Activated T-helper 17 cell treated with anti-CD3 and anti-CD28 coated beads, Interleukin-2, amount 50 U/mL, for 72 hours (primary cell): ENCODE data around the gene SMYD1. TPM values are rescaled to one million over a fixed set of nuclear protein-coding genes. Genes with fewer than 3 reads are reported as not detected.

Source experiments
- ATAC-seq: fragments of 150-1000 bp; cut with Tn5 transposase; replicated peaks from 2 replicates; pipeline ENCODE4 v1.10.0; 2021; ENCODE audit warnings: mild to moderate bottlenecking, moderate library complexity
- H3K27ac Mint-ChIP-seq: one replicate; pipeline ENCODE4 v1.8.0; 2022; ENCODE audit warnings: mixed read lengths
- H3K27me3 Mint-ChIP-seq: one replicate; pipeline ENCODE4 v1.8.0; 2022; ENCODE audit warnings: mixed read lengths
- H3K36me3 Mint-ChIP-seq: one replicate; pipeline ENCODE4 v1.8.0; 2022; ENCODE audit warnings: low read depth, mild to moderate bottlenecking, mixed read lengths
- H3K4me1 Mint-ChIP-seq: one replicate; pipeline ENCODE4 v1.8.0; 2022; ENCODE audit warnings: mixed read lengths
- H3K4me3 Mint-ChIP-seq: one replicate; pipeline ENCODE4 v1.8.0; 2022; ENCODE audit warnings: mild to moderate bottlenecking, mixed read lengths
- H3K9me3 Mint-ChIP-seq: one replicate; pipeline ENCODE4 v1.8.0; 2022; ENCODE audit warnings: mixed read lengths
- total RNA-seq, 2 donors: library from RNA; stranded (reverse); gene quantifications; one replicate each; pipeline ENCODE4 v1.2.3, GENCODE V29; 2022

The SMYD1 gene
- total RNA-seq, 2 donors from 2014 or later = not detected

- H3K4me3 Mint-ChIP-seq = no peak overlapping the region
- H3K27ac Mint-ChIP-seq = peak overlapping the region; percentile 16
- peaks cover 37% of the 10 kb centered on the region for H3K36me3 Mint-ChIP-seq
- no peaks in the 10 kb centered on the region for H3K27me3 Mint-ChIP-seq
- peaks cover 25% of the 10 kb centered on the region for H3K4me1 Mint-ChIP-seq
- no peak for ATAC-seq
- H3K9me3 Mint-ChIP-seq = no peaks in the 10 kb centered on the region
These were observed 19.1 kb upstream of the SMYD1 start for GRCh38 chr2:88048541-88048940.

GRCh38 chr2:88049622-88050021, 18.0 kb upstream of the SMYD1 start:
- H3K4me3 Mint-ChIP-seq = no peak overlapping the region
- H3K27ac Mint-ChIP-seq = no peak overlapping the region
- peaks cover 47% of the 10 kb centered on the region for H3K36me3 Mint-ChIP-seq
- H3K9me3 Mint-ChIP-seq = no peaks in the 10 kb centered on the region
- peaks cover 30% of the 10 kb centered on the region for H3K4me1 Mint-ChIP-seq
- no peak for ATAC-seq
- no peaks in the 10 kb centered on the region for H3K27me3 Mint-ChIP-seq

- Mint-ChIP-seq H3K9me3 (no peaks in the 10 kb centered on the region), H3K27me3 (no peaks in the 10 kb centered on the region), H3K36me3 (peaks cover 63% of the 10 kb centered on the region), H3K4me3 (no peak overlapping the region), H3K4me1 (peaks cover 31% of the 10 kb centered on the region), H3K27ac (no peak overlapping the region)
- no peak for ATAC-seq
These were observed 15.8 kb upstream of the SMYD1 start for GRCh38 chr2:88051792-88052191.

- no peaks in the 10 kb centered on the region for H3K27me3 Mint-ChIP-seq
- peak overlapping the region; percentile 99 for H3K27ac Mint-ChIP-seq
- peaks cover 63% of the 10 kb centered on the region for H3K36me3 Mint-ChIP-seq
- no peak for ATAC-seq
- no peaks in the 10 kb centered on the region for H3K9me3 Mint-ChIP-seq
- H3K4me1 Mint-ChIP-seq = peaks cover 37% of the 10 kb centered on the region
- peak overlapping the region; percentile 97 for H3K4me3 Mint-ChIP-seq
These were observed 14.3 kb upstream of the SMYD1 start for GRCh38 chr2:88053296-88053695.

GRCh38 chr2:88053934-88054781, 13.5 kb upstream of the SMYD1 start:
- Mint-ChIP-seq H3K27ac (peak overlapping the region; percentile 99), H3K9me3 (no peaks in the 10 kb centered on the region), H3K4me1 (peaks cover 37% of the 10 kb centered on the region), H3K4me3 (peak overlapping the region; percentile 97), H3K27me3 (no peaks in the 10 kb centered on the region), H3K36me3 (peaks cover 63% of the 10 kb centered on the region)
- no peak for ATAC-seq

GRCh38 chr2:88054782-88055370, 12.7 kb upstream of the SMYD1 start:
- Mint-ChIP-seq H3K4me1 (peaks cover 34% of the 10 kb centered on the region), H3K27me3 (no peaks in the 10 kb centered on the region), H3K4me3 (peak overlapping the region; percentile 97), H3K9me3 (no peaks in the 10 kb centered on the region), H3K27ac (peak overlapping the region; percentile 99), H3K36me3 (peaks cover 58% of the 10 kb centered on the region)
- ATAC-seq = no peak

GRCh38 chr2:88055371-88056128, 12.1 kb upstream of the SMYD1 start, which contains the start of gene KRCC1:
Gene KRCC1, minus strand, starts transcription at chr2:88055783. Its CDS starts 27,220 bp downstream, at chr2:88028563.
- peak; percentile 96 for ATAC-seq
- Mint-ChIP-seq H3K9me3 (no peaks in the 10 kb centered on the region), H3K36me3 (peaks cover 53% of the 10 kb centered on the region), H3K4me3 (peak within 1 kb of the TSS; percentile 97), H3K27ac (peak within 1 kb of the TSS; percentile 99), H3K4me1 (peaks cover 31% of the 10 kb centered on the region), H3K27me3 (no peaks in the 10 kb centered on the region)

GRCh38 chr2:88057437-88057844, 10.2 kb upstream of the SMYD1 start:
- no peak for ATAC-seq
- peak overlapping the region; percentile 97 for H3K4me3 Mint-ChIP-seq
- peaks cover 38% of the 10 kb centered on the region for H3K36me3 Mint-ChIP-seq
- no peaks in the 10 kb centered on the region for H3K9me3 Mint-ChIP-seq
- H3K27me3 Mint-ChIP-seq = no peaks in the 10 kb centered on the region
- peak overlapping the region; percentile 18 for H3K27ac Mint-ChIP-seq
- peaks cover 26% of the 10 kb centered on the region for H3K4me1 Mint-ChIP-seq

- ATAC-seq = no peak
- peaks cover 30% of the 10 kb centered on the region for H3K36me3 Mint-ChIP-seq
- no peaks in the 10 kb centered on the region for H3K9me3 Mint-ChIP-seq
- no peaks in the 10 kb centered on the region for H3K27me3 Mint-ChIP-seq
- H3K4me1 Mint-ChIP-seq = peaks cover 20% of the 10 kb centered on the region
- H3K4me3 Mint-ChIP-seq = no peak overlapping the region
- H3K27ac Mint-ChIP-seq = no peak overlapping the region
These were observed 9.4 kb upstream of the SMYD1 start for GRCh38 chr2:88058191-88058590.

GRCh38 chr2:88059979-88060906, 7.4 kb upstream of the SMYD1 start:
- no peaks in the 10 kb centered on the region for H3K9me3 Mint-ChIP-seq
- H3K4me1 Mint-ChIP-seq = peaks cover 11% of the 10 kb centered on the region
- no peak overlapping the region for H3K27ac Mint-ChIP-seq
- no peaks in the 10 kb centered on the region for H3K27me3 Mint-ChIP-seq
- peaks cover 10% of the 10 kb centered on the region for H3K36me3 Mint-ChIP-seq
- peak; percentile 43 for ATAC-seq
- H3K4me3 Mint-ChIP-seq = no peak overlapping the region

GRCh38 chr2:88060907-88061275, 6.7 kb upstream of the SMYD1 start:
- H3K36me3 Mint-ChIP-seq = peaks cover 4% of the 10 kb centered on the region
- no peak overlapping the region for H3K27ac Mint-ChIP-seq

GRCh38 chr2:88061295-88061694, 6.3 kb upstream of the SMYD1 start:
- Mint-ChIP-seq H3K36me3 (peaks cover under 1% of the 10 kb centered on the region), H3K27ac (no peak overlapping the region), H3K9me3 (no peaks in the 10 kb centered on the region), H3K4me3 (no peak overlapping the region), H3K27me3 (no peaks in the 10 kb centered on the region), H3K4me1 (peaks cover 6% of the 10 kb centered on the region)
- no peak for ATAC-seq

More at GRCh38 chr2:88060907-88061275, 6.7 kb upstream of the SMYD1 start:
- no peak for ATAC-seq
- Mint-ChIP-seq H3K27me3 (no peaks in the 10 kb centered on the region), H3K4me3 (no peak overlapping the region), H3K4me1 (peaks cover 10% of the 10 kb centered on the region), H3K9me3 (no peaks in the 10 kb centered on the region)

GRCh38 chr2:88066543-88066942, 1.1 kb upstream of the SMYD1 start:
- Mint-ChIP-seq H3K4me1 (no peaks in the 10 kb centered on the region), H3K9me3 (no peaks in the 10 kb centered on the region), H3K27me3 (peaks cover 9% of the 10 kb centered on the region), H3K4me3 (no peak overlapping the region), H3K27ac (no peak overlapping the region), H3K36me3 (no peaks in the 10 kb centered on the region)
- ATAC-seq = no peak

GRCh38 chr2:88067189-88067588, 436 bp upstream of the SMYD1 start:
- no peaks in the 10 kb centered on the region for H3K9me3 Mint-ChIP-seq
- H3K36me3 Mint-ChIP-seq = no peaks in the 10 kb centered on the region
- H3K27ac Mint-ChIP-seq = no peak overlapping the region
- no peak overlapping the region for H3K4me3 Mint-ChIP-seq
- peaks cover 9% of the 10 kb centered on the region for H3K27me3 Mint-ChIP-seq
- no peaks in the 10 kb centered on the region for H3K4me1 Mint-ChIP-seq
- no peak for ATAC-seq
